HL-60 (cell line): ENCODE measurements around the gene CLDN16.

Experiments
- CTCF ChIP-seq: IDR thresholded peaks from one replicate; pipeline ENCODE4 v1.5.1; 2011; ENCODE audit warnings: low read length, control low read depth, inconsistent platforms; ENCODE audit not compliant: insufficient read depth
- POLR2AphosphoS5 ChIP-seq: IDR thresholded peaks from 2 replicates; pipeline ENCODE4 v1.6.1; 2012; ENCODE audit warnings: low read depth

DNA sequence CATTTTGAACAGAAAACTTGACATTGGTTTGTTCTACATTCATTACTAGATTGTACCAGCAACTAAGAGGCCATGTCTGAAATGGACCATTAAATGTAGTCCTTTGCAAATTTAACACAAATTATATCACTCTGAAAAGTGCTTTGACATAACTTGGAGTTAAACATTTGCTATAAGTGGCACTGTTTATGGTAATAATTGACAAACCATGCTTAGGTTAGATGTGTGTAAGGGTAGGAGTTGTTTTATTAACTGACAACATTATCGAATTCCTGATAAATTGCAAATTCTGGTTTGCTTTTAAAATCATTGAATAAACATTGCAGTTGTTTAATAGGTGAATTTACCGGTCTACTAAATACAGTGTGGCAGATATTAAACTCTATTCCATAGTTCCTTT lies 67.9 kb downstream of the CLDN16 start:
- no peak for TF ChIP-seq CTCF
- TF ChIP-seq POLR2AphosphoS5 = no peak
